KOPT-K1 (cell line): ENCODE results near the gene PIGK.
"Not testable (repeated sequence)": the region's sequence is repeated elsewhere in the genome, so short reads cannot be mapped to it uniquely, and the experiment has no call there.

Experiments used
- H3K27ac ChIP-seq: fragments of 200-600 bp; sonication (generic); 2 replicates; pipeline ENCODE4 v1.5.1; 2016; ENCODE audit warnings: antibody characterized with exemption, mild to moderate bottlenecking, low read depth, low read length; ENCODE audit not compliant: poor library complexity, severe bottlenecking
- H3K36me3 ChIP-seq: fragments of 200-600 bp; sonication (generic); 2 replicates; pipeline ENCODE4 v1.5.1; 2017; ENCODE audit warnings: antibody characterized with exemption, mild to moderate bottlenecking, low read length, moderate library complexity; ENCODE audit not compliant: insufficient read depth
- H3K9me3 ChIP-seq: fragments of 200-600 bp; sonication (generic); 2 replicates; pipeline ENCODE4 v1.5.1; 2017; ENCODE audit warnings: antibody characterized with exemption, low read length, mild to moderate bottlenecking; ENCODE audit not compliant: insufficient read depth, poor library complexity, severe bottlenecking

PIGK gene

GRCh38 chr1:77220687-77221463 lies 1.6 kb upstream of the PIGK start:
- Histone ChIP-seq H3K9me3 (peaks cover 5% of the 10 kb centered on the region), H3K27ac (no peak overlapping the region), H3K36me3 (peaks cover 5% of the 10 kb centered on the region; the same call in 1 of the 2 replicates)

GRCh38 chr1:77218477-77219165 lies 609 bp downstream of the PIGK start:
- H3K27ac ChIP-seq, result peak overlapping the region; percentile 75
- H3K36me3 ChIP-seq, result peaks cover 5% of the 10 kb centered on the region; the same call in 1 of the 2 replicates
- H3K9me3 ChIP-seq, result peaks cover 5% of the 10 kb centered on the region

- H3K27ac ChIP-seq, H3K36me3 ChIP-seq, H3K9me3 ChIP-seq: not testable (repeated sequence)
Observed at GRCh38 chr1:77204043-77204442, 15.2 kb downstream of the PIGK start.

- H3K9me3 ChIP-seq, result peaks cover 8% of the 10 kb centered on the region
- 0 out of 2 replicates have a peak, but pooled peaks cover 4% of the 10 kb centered on the region for H3K36me3 ChIP-seq
- no peak overlapping the region for H3K27ac ChIP-seq
Observed at GRCh38 chr1:77202751-77203150, 16.5 kb downstream of the PIGK start.

- H3K9me3 ChIP-seq, result peaks cover 8% of the 10 kb centered on the region
- no peak overlapping the region for H3K27ac ChIP-seq
- H3K36me3 ChIP-seq, result 0 out of 2 replicates have a peak, but pooled peaks cover 4% of the 10 kb centered on the region
Observed at GRCh38 chr1:77200806-77201205, 18.4 kb downstream of the PIGK start.

- H3K27ac ChIP-seq, result no peak overlapping the region
- H3K9me3 ChIP-seq, result peaks cover 8% of the 10 kb centered on the region
- H3K36me3 ChIP-seq, result 0 out of 2 replicates have a peak, but pooled peaks cover under 1% of the 10 kb centered on the region
Observed at GRCh38 chr1:77200293-77200692, 18.9 kb downstream of the PIGK start.

- Histone ChIP-seq H3K27ac (no peak overlapping the region), H3K9me3 (no peaks in the 10 kb centered on the region), H3K36me3 (no peaks in the 10 kb centered on the region)
Observed at GRCh38 chr1:77197351-77197750, 21.9 kb downstream of the PIGK start.

GRCh38 chr1:77193951-77194350 lies 25.3 kb downstream of the PIGK start:
- no peaks in the 10 kb centered on the region for H3K36me3 ChIP-seq
- no peaks in the 10 kb centered on the region for H3K9me3 ChIP-seq
- H3K27ac ChIP-seq, result no peak overlapping the region

GRCh38 chr1:77188770-77189169 lies 30.5 kb downstream of the PIGK start:
- peaks cover 4% of the 10 kb centered on the region; the same call in 1 of the 2 replicates for H3K36me3 ChIP-seq
- H3K27ac ChIP-seq, result no peak overlapping the region
- H3K9me3 ChIP-seq, result peaks cover 14% of the 10 kb centered on the region

- not testable (repeated sequence) for H3K36me3 ChIP-seq, H3K27ac ChIP-seq
- H3K9me3 ChIP-seq, result peaks cover 14% of the 10 kb centered on the region
Observed at GRCh38 chr1:77186907-77187306, 32.3 kb downstream of the PIGK start.

GRCh38 chr1:77182083-77182482 lies 37.1 kb downstream of the PIGK start:
- peaks cover 4% of the 10 kb centered on the region; the same call in 1 of the 2 replicates for H3K36me3 ChIP-seq
- peaks cover 27% of the 10 kb centered on the region for H3K9me3 ChIP-seq
- no peak overlapping the region for H3K27ac ChIP-seq

- peaks cover 4% of the 10 kb centered on the region; the same call in 1 of the 2 replicates for H3K36me3 ChIP-seq
- H3K9me3 ChIP-seq, result peaks cover 43% of the 10 kb centered on the region
- H3K27ac ChIP-seq, result no peak overlapping the region
Observed at GRCh38 chr1:77179632-77180031, 39.6 kb downstream of the PIGK start.

GRCh38 chr1:77175230-77175844 lies 43.9 kb downstream of the PIGK start:
- no peaks in the 10 kb centered on the region; the same call in 1 of the 2 replicates for H3K36me3 ChIP-seq
- peaks cover 60% of the 10 kb centered on the region for H3K9me3 ChIP-seq
- H3K27ac ChIP-seq, result no peak overlapping the region

GRCh38 chr1:77170687-77171086 lies 48.5 kb downstream of the PIGK start:
- H3K36me3 ChIP-seq, result no peaks in the 10 kb centered on the region; the same call in 1 of the 2 replicates
- no peak overlapping the region for H3K27ac ChIP-seq
- peaks cover 27% of the 10 kb centered on the region for H3K9me3 ChIP-seq

GRCh38 chr1:77168358-77168757 lies 50.9 kb downstream of the PIGK start:
- peaks cover 4% of the 10 kb centered on the region for H3K9me3 ChIP-seq
- H3K27ac ChIP-seq, result no peak overlapping the region
- no peaks in the 10 kb centered on the region for H3K36me3 ChIP-seq
